Endothelial cell of umbilical vein (primary cell): Measurements from ENCODE around the gene LRP6.

Source experiments
- CTCF ChIP-seq, 2 donors: IDR thresholded peaks; 1 replicate in 1 of 2; 2 replicates in 1 of 2; pipeline ENCODE4 v1.5.1; 2011; ENCODE audit warnings: low read length in 2 of 2, mild to moderate bottlenecking in 2 of 2, moderate library complexity in 2 of 2, control low read depth in 1 of 2, inconsistent platforms in 1 of 2, low read depth in 1 of 2; ENCODE audit not compliant: insufficient read depth in 1 of 2; ENCODE audit errors: extremely low read depth in 1 of 2
- EZH2 ChIP-seq: IDR thresholded peaks from 2 replicates; pipeline ENCODE4 v1.6.1; 2012; ENCODE audit warnings: borderline replicate concordance, low read depth, mild to moderate bottlenecking, moderate library complexity, low read length, inconsistent platforms; ENCODE audit not compliant: severe bottlenecking
- FOS ChIP-seq: IDR thresholded peaks from 2 replicates; pipeline ENCODE4 v1.6.1; 2011; ENCODE audit warnings: mild to moderate bottlenecking, low read length, moderate library complexity, borderline replicate concordance; ENCODE audit not compliant: insufficient read depth
- GATA2 ChIP-seq: IDR thresholded peaks from 2 replicates; pipeline ENCODE4 v1.7.0; 2011; ENCODE audit warnings: low read depth, mild to moderate bottlenecking, moderate library complexity, mixed read lengths, low read length; ENCODE audit not compliant: insufficient read length, insufficient read depth
- JUN ChIP-seq: IDR thresholded peaks from 2 replicates; pipeline ENCODE4 v1.6.1; 2011; ENCODE audit warnings: borderline replicate concordance, low read depth; ENCODE audit not compliant: insufficient read length, insufficient read depth
- MAX ChIP-seq: IDR thresholded peaks from 2 replicates; pipeline ENCODE4 v1.6.1; 2011; ENCODE audit not compliant: insufficient read depth, insufficient read length
- MYC ChIP-seq: IDR thresholded peaks from one replicate; pipeline ENCODE4 v1.6.1; 2011; ENCODE audit warnings: mild to moderate bottlenecking, low read depth, low read length
- POLR2A ChIP-seq: IDR thresholded peaks from 2 replicates; pipeline ENCODE4 v1.6.1; 2012; ENCODE audit warnings: low read depth, mild to moderate bottlenecking, control low read depth, low read length
- POLR2AphosphoS5 ChIP-seq: IDR thresholded peaks from 2 replicates; pipeline ENCODE4 v1.6.1; 2012; ENCODE audit warnings: low read depth, mild to moderate bottlenecking, control low read depth, low read length, moderate library complexity; ENCODE audit not compliant: insufficient read depth

GRCh38 chr12:12190087-12190809, 76.6 kb downstream of the LRP6 start:
- no peak for TF ChIP-seq CTCF (IDR thresholded peaks at IDR 0.05; ENCODE audit: extremely low read depth in 1 of 2, insufficient read depth in 1 of 2, low read depth in 1 of 2, low read length in 2 of 2)
- TF ChIP-seq POLR2A, result no peak
- no peak for TF ChIP-seq MYC
- no peak for TF ChIP-seq EZH2
- no peak for TF ChIP-seq MAX
- TF ChIP-seq POLR2AphosphoS5, result no peak
- no peak for TF ChIP-seq FOS
- TF ChIP-seq GATA2, result no peak
- no peak for TF ChIP-seq JUN
